ENCODE data around the gene TPD52L1. TPM values are rescaled to one million over a fixed set of nuclear protein-coding genes. Genes with fewer than 3 reads are reported as not detected.
A peak's percentile ranks its signal among the peaks of the same experiment; 100 is the strongest.

TPD52L1 gene
- total RNA-seq, 1 donor from 2014 or later, result 15.6 TPM

DNA sequence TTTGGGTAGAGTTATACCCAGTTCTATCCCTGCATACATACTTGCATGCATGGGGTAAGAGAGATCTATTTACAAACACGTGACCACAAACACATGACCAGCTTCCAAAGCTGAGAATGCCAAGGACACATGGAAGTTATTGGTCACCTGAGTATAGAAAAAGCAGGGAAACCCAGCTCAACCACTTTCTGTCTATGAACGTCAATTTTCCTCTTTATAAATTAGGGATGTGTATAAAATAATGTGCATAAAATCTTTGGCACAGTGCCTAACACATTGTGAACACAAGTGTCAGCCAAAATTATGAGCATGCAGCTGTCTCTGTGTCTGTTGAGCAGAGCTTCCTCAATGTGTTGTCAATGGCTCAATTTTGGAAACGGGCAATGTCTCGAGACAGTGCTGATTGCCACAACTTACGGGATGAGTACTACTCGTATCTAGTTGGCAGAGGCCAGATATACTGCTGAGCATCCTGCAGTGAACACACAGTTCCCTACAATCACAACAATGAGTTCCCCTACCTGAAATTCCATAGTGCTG, 44.9 kb downstream of the TPD52L1 start:
- Histone ChIP-seq H3K4me1 (peaks cover 49% of the 10 kb centered on the region), H3K27me3 (ENCODE audit: low read depth) (no peaks in the 10 kb centered on the region), H3K9me3 (no peaks in the 10 kb centered on the region), H3K4me3 (no peak overlapping the region), H3K36me3 (no peaks in the 10 kb centered on the region), H3K27ac (no peak overlapping the region)
- no peak for DNase-seq
- no peak for ATAC-seq
- intact Hi-C loops (cut with DNase I), result no loop called here
- TF ChIP-seq, protein P1, sequence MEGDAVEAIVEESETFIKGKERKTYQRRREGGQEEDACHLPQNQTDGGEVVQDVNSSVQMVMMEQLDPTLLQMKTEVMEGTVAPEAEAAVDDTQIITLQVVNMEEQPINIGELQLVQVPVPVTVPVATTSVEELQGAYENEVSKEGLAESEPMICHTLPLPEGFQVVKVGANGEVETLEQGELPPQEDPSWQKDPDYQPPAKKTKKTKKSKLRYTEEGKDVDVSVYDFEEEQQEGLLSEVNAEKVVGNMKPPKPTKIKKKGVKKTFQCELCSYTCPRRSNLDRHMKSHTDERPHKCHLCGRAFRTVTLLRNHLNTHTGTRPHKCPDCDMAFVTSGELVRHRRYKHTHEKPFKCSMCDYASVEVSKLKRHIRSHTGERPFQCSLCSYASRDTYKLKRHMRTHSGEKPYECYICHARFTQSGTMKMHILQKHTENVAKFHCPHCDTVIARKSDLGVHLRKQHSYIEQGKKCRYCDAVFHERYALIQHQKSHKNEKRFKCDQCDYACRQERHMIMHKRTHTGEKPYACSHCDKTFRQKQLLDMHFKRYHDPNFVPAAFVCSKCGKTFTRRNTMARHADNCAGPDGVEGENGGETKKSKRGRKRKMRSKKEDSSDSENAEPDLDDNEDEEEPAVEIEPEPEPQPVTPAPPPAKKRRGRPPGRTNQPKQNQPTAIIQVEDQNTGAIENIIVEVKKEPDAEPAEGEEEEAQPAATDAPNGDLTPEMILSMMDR (IDR thresholded peaks at IDR 0.05), result no peak

DNA sequence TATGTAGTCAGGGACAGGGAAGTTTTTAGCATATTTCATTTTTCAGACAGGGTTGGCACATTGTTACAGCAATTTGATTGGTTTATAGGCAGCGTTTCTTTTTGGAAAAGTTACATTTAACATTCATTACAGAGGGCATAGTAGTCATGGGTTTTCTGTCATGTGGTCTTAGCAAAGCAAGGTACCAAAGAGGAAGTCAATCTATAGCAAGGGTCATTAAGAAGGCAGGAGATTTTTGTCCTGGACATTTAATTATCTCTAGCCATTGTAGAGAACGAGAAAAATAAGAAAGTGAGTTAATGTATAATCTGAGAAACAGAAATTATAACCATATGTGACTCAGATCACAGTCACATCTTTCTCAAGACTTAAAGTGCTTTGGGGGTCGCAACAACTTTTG, 47.4 kb downstream of the TPD52L1 start:
- Histone ChIP-seq H3K27me3 (ENCODE audit: low read depth) (no peaks in the 10 kb centered on the region), H3K36me3 (no peaks in the 10 kb centered on the region), H3K4me1 (peaks cover 43% of the 10 kb centered on the region), H3K9me3 (no peaks in the 10 kb centered on the region), H3K4me3 (no peak overlapping the region), H3K27ac (no peak overlapping the region)
- intact Hi-C loops (cut with DNase I), result no loop called here
- no peak for DNase-seq
- TF ChIP-seq, protein P1 (IDR thresholded peaks at IDR 0.05), result no peak
- peak; percentile 19 to 26 for ATAC-seq

DNA sequence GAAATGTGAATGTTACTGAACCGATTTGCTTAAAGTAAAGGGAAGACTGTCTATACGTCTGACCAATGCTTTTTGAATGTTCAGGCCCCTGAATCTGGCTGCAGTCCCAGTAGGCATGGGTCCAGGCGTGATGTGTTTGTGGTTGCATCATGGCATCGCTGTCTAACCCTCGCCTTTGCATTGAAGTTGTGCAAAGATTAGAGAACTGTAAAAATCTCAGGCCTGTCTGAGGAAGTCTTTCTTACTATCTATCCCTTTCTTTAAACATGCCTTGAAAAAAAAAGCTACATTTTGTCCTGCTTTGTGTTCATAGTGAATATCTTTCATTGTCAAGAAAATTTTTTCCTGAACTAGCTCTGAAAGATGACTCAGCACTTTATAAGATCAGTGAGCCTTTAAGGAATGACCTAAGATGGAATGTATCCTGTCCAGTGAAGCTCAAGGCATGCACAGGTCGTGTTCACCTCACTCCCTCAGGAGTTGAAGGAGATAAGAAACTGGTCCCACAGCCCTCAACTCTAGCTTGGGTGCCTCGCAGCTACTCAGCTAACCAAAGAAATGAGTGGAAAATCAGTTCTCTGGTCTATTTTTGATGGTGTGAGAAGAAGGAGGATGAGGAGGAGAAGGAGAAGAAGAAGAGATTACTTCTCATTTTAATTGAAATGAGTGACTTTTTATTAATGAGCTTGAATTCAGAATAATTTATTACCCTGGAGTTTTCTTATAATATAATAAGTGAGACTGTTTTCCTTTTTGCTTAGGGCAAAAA, 48.6 kb downstream of the TPD52L1 start:
- H3K27me3 ChIP-seq (ENCODE audit: low read depth), result no peaks in the 10 kb centered on the region
- H3K9me3 ChIP-seq, result no peaks in the 10 kb centered on the region
- peak; percentile 48 to 53 for ATAC-seq
- DNase-seq, result peak; percentile 70
- intact Hi-C loops (cut with DNase I), result no loop called here
- TF ChIP-seq, protein P1 (IDR thresholded peaks at IDR 0.05), result no peak
- H3K27ac ChIP-seq, result no peak overlapping the region
- H3K4me1 ChIP-seq, result peaks cover 38% of the 10 kb centered on the region
- no peaks in the 10 kb centered on the region for H3K36me3 ChIP-seq
- H3K4me3 ChIP-seq, result no peak overlapping the region

DNA sequence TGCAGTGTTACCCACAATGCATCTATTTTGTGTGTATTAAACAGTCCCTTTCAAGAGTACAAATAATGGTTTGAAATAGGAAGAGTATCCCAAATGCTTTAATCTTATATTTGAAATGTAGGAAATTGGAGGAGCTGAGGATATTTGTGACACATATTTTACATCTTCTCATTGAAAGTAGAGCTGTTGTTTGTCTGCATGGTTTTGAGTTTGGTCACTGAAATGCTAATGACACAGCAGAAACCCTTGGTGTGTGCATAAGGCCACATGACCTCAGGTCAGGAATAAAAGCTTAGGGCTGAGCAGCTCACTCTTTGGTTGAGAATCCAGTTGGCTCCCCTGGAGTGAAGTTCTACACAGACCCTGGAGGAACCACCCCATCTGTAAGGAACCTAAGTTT, 49.8 kb downstream of the TPD52L1 start:
- H3K27ac ChIP-seq, result no peak overlapping the region
- peaks cover 26% of the 10 kb centered on the region for H3K4me1 ChIP-seq
- H3K27me3 ChIP-seq (ENCODE audit: low read depth), result no peaks in the 10 kb centered on the region
- H3K9me3 ChIP-seq, result no peaks in the 10 kb centered on the region
- no peak overlapping the region for H3K4me3 ChIP-seq
- no peak for DNase-seq
- ATAC-seq, result no peak
- TF ChIP-seq, protein P1 (IDR thresholded peaks at IDR 0.05), result no peak
- intact Hi-C loops (cut with DNase I), result no loop called here
- H3K36me3 ChIP-seq, result no peaks in the 10 kb centered on the region

DNA sequence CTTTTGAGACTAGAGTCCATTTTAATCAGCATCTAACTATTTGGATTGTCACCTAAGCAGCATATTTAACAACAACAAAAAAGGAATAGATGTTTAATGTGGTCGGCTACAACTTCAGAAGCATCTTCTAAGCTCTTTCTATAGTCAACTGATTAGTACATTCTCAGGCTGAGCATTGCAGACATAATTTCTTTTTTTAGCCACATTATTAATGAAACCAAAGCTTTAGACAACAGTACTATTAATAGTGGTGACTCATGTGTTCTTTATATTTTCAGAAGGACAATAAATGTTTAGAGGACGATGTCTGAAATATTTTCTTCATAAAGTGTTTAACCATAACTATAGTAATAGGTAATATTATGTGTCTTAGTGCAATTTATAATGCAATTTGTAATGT, 52.4 kb downstream of the TPD52L1 start:
- H3K4me1 ChIP-seq, result peaks cover 19% of the 10 kb centered on the region
- DNase-seq, result no peak
- no peak for ATAC-seq

More for the DNA sequence above, 52.4 kb downstream of the TPD52L1 start:
- Histone ChIP-seq H3K9me3 (no peaks in the 10 kb centered on the region), H3K4me3 (no peak overlapping the region), H3K36me3 (no peaks in the 10 kb centered on the region), H3K27ac (no peak overlapping the region), H3K27me3 (ENCODE audit: low read depth) (no peaks in the 10 kb centered on the region)
- intact Hi-C loops (cut with DNase I), result no loop called here
- TF ChIP-seq, protein P1 (IDR thresholded peaks at IDR 0.05), result no peak
